ENCODE results near the gene TRAPPC8.

TRAPPC8 gene

GRCh38 chr18:31791817-31792579, 150.9 kb downstream of the TRAPPC8 start:
- no peak for DNase-seq (ENCODE audit: low read depth)

- no peak for DNase-seq (ENCODE audit: low read depth)
These were observed 153.5 kb downstream of the TRAPPC8 start for GRCh38 chr18:31789409-31789808.

GRCh38 chr18:31783059-31783458, 159.9 kb downstream of the TRAPPC8 start:
- no peak for DNase-seq (ENCODE audit: low read depth)

Measured in activated T-helper 9 cell treated with anti-CD3 and anti-CD28 coated beads, Interleukin-2, amount 50 U/mL, for 16 hours (primary cell).